ENCODE measurements around the gene CTSW.

The CTSW gene

DNA sequence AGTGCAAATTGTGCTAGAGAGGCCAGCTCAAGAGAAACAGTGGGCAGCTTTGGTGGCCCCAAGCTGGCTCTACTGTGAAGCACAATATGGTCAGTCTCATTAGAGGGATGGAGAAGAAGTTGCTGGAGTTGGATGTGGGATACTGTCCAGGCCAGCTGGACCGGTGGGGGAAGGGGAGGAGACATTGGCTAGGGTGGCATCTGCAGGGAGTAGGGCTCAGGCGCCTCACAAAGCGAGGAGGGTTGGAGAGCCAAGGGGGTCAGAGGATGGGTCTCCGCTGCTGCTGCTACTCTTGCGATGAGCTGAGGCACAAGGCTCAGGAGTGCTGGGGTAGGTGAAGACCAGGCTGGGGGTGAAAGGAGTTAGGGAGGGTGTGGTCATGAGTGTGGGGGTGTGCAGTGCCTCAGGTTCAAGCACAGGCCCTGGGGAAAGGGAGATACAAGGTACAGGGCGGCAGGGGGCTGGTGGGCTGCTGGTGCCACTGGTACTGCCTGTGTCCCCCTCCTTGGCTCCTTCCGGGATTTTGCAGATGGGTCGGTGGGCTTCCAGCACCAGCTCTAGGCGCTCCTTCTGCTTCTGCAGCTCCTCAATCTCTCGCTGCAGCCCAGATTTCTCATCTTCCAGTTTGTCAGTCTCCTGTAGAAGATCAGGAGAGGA is 13.2 kb downstream of the CTSW start:
- peak overlapping the region; percentile 95; the same call in 1 of the 2 replicates for H3K4me2 ChIP-seq
- H3K4me1 ChIP-seq (ENCODE audit: low read depth, poor library complexity, severe bottlenecking) = peaks cover 30% of the 10 kb centered on the region
- H2AFZ ChIP-seq (ENCODE audit: low read depth) = no peak overlapping the region
- H3K27me3 ChIP-seq (ENCODE audit: insufficient read depth, low read depth) = no peaks in the 10 kb centered on the region
- H3K9ac ChIP-seq = no peak overlapping the region; the same call in 1 of the 2 replicates
- H3K4me3 ChIP-seq (IDR thresholded peaks at IDR 0.05; ENCODE audit: insufficient read depth, low read depth, low read length) = no peak overlapping the region
- TF ChIP-seq CTCF (conservative IDR thresholded peaks at IDR 0.05; ENCODE audit: low read depth, low read length) = no peak
- no peak overlapping the region for H3K27ac ChIP-seq
- no peaks in the 10 kb centered on the region for H3K36me3 ChIP-seq (ENCODE audit: insufficient read depth)
- H3K79me2 ChIP-seq (ENCODE audit: insufficient read depth, low read depth) = peaks cover 19% of the 10 kb centered on the region
- no peaks in the 10 kb centered on the region for H4K20me1 ChIP-seq (ENCODE audit: insufficient read depth)

GRCh38 chr11:65894034-65894591 is 14.5 kb downstream of the CTSW start:
- H2AFZ ChIP-seq (ENCODE audit: low read depth) = no peak overlapping the region
- H4K20me1 ChIP-seq (ENCODE audit: insufficient read depth) = no peaks in the 10 kb centered on the region
- H3K27me3 ChIP-seq (ENCODE audit: insufficient read depth, low read depth) = no peaks in the 10 kb centered on the region
- peaks cover 18% of the 10 kb centered on the region for H3K79me2 ChIP-seq (ENCODE audit: insufficient read depth, low read depth)
- no peak overlapping the region for H3K4me3 ChIP-seq (IDR thresholded peaks at IDR 0.05; ENCODE audit: insufficient read depth, low read depth, low read length)
- no peak overlapping the region for H3K9ac ChIP-seq
- no peak overlapping the region for H3K4me2 ChIP-seq
- peaks cover 24% of the 10 kb centered on the region for H3K4me1 ChIP-seq (ENCODE audit: low read depth, poor library complexity, severe bottlenecking)
- no peak for TF ChIP-seq CTCF (conservative IDR thresholded peaks at IDR 0.05; ENCODE audit: low read depth, low read length)
- no peaks in the 10 kb centered on the region for H3K36me3 ChIP-seq (ENCODE audit: insufficient read depth)
- H3K27ac ChIP-seq = no peak overlapping the region

- H3K4me3 ChIP-seq (IDR thresholded peaks at IDR 0.05; ENCODE audit: insufficient read depth, low read depth, low read length) = no peak overlapping the region
Measured at GRCh38 chr11:65895482-65895981, 15.9 kb downstream of the CTSW start.

More at GRCh38 chr11:65895482-65895981, 15.9 kb downstream of the CTSW start:
- no peak overlapping the region for H3K9ac ChIP-seq
- no peak overlapping the region for H3K27ac ChIP-seq
- no peak overlapping the region for H2AFZ ChIP-seq (ENCODE audit: low read depth)
- no peak overlapping the region for H3K4me2 ChIP-seq
- H4K20me1 ChIP-seq (ENCODE audit: insufficient read depth) = no peaks in the 10 kb centered on the region
- H3K79me2 ChIP-seq (ENCODE audit: insufficient read depth, low read depth) = peaks cover 18% of the 10 kb centered on the region
- no peak for TF ChIP-seq CTCF (conservative IDR thresholded peaks at IDR 0.05; ENCODE audit: low read depth, low read length)
- peaks cover 14% of the 10 kb centered on the region for H3K4me1 ChIP-seq (ENCODE audit: low read depth, poor library complexity, severe bottlenecking)
- no peaks in the 10 kb centered on the region for H3K36me3 ChIP-seq (ENCODE audit: insufficient read depth)
- H3K27me3 ChIP-seq (ENCODE audit: insufficient read depth, low read depth) = no peaks in the 10 kb centered on the region
